Stomach (tissue), 9 donors: Measurements from ENCODE around the gene CLIC3. TPM values are rescaled to one million over a fixed set of nuclear protein-coding genes. Genes with fewer than 3 reads are reported as not detected.

Experiments used
- DNase-seq, 2 donors: peaks; one replicate each; pipeline versions ENCODE4 v3.0.0 to v3.0.0-alpha.2; 2013 to 2019
- H3K27ac ChIP-seq, 5 donors: fragments of 200-600 bp in 4 of 5; sonication (generic) in 4 of 5; one replicate each; pipeline ENCODE4 v1.5.1; 2013 to 2019; ENCODE audit warnings: mild to moderate bottlenecking in 1 of 5, moderate library complexity in 1 of 5
- H3K27me3 ChIP-seq, 3 donors: fragments of 200-600 bp; sonication (generic); one replicate each; pipeline ENCODE4 v1.5.1; 2017 to 2019; ENCODE audit warnings: mixed run types in 1 of 3
- H3K36me3 ChIP-seq, 4 donors: fragments of 200-600 bp; sonication (generic); 1 replicate in 3 of 4; 2 replicates in 1 of 4; pipeline ENCODE4 v1.5.1; 2016 to 2019
- H3K4me1 ChIP-seq, 4 donors: fragments of 200-600 bp; sonication (generic); one replicate each; pipeline ENCODE4 v1.5.1; 2016 to 2019
- H3K4me3 ChIP-seq, 4 donors: fragments of 200-600 bp; sonication (generic) in 3 of 4; one replicate each; pipeline ENCODE4 v1.5.1; 2016 to 2019; ENCODE audit warnings: mild to moderate bottlenecking in 1 of 4
- H3K9me3 ChIP-seq, 4 donors: fragments of 200-600 bp; sonication (generic); one replicate each; pipeline ENCODE4 v1.5.1; 2016 to 2019
- EP300 ChIP-seq: sonication (generic); formaldehyde crosslinking; IDR thresholded peaks from one replicate; pipeline ENCODE4 v1.6.1; 2017; ENCODE audit warnings: antibody characterized with exemption
- POLR2A ChIP-seq, 4 donors: fragments of 450-650 bp; IDR thresholded peaks; one replicate each; pipeline ENCODE4 v1.6.1; 2016; ENCODE audit warnings: antibody characterized with exemption in 4 of 4, control low read depth in 2 of 4, mild to moderate bottlenecking in 1 of 4, moderate library complexity in 1 of 4
- POLR2AphosphoS5 ChIP-seq, 3 donors: sonication (generic); formaldehyde crosslinking; IDR thresholded peaks; one replicate each; pipeline ENCODE4 v1.6.1; 2016; ENCODE audit warnings: antibody characterized with exemption in 3 of 3
- WGBS, 5 donors: extraction: QIAGEN DNeasy Blood & Tissue Kit in 3 of 5; methylation state at CpG; one replicate each; pipeline versions ENCODE4 v1.1.5 to v1.1.7; 2013 to 2018; 5-methylcytosine and 5-hydroxymethylcytosine counted together
- intact Hi-C: fragments of 100-400 bp; cut with DNase I; formaldehyde crosslinking; loops from one replicate; pipeline ENCODE4 v1.15.1; 2023; ENCODE audit warnings: low total_unique reads
- polyA plus RNA-seq, 3 donors: library from polyadenylated mRNA; stranded (reverse); fragments of 200-250 nt; gene quantifications; one replicate each; pipeline ENCODE4 v1.2.3, GENCODE V29; 2013
- total RNA-seq, 5 donors: library from RNA; depleted of rRNA; stranded (reverse); fragments of >200 nt; gene quantifications; one replicate each; pipeline versions ENCODE4 v1.1.0 to v1.2.3, GENCODE V29; 2014 to 2016
- TF ChIP-seq, protein P1 (sequence below), 7 experiments: fragments of 450-650 bp in 4 of 7; fragments of 200-600 bp in 3 of 7; sonication (generic) in 3 of 7; IDR thresholded peaks; one replicate each; pipeline ENCODE4 v1.5.1; 2016 to 2019; ENCODE audit warnings: antibody characterized with exemption in 7 of 7, control low read depth in 2 of 7, mild to moderate bottlenecking in 1 of 7
- donor health status: healthy with polysubstance abuse.
- donor health status: Bipolar disorder and iron deficiency.
- donor health status: healthy.

Gene CLIC3
- total and polyA plus RNA-seq, 8 donors, result 3.3 to 70.9 (median 9.7) TPM; not detected in 4

GRCh38 chr9:136957901-136958300 lies 38.5 kb downstream of the CLIC3 start:
- no peaks in the 10 kb centered on the region for H3K36me3 ChIP-seq
- intact Hi-C loops, result loop anchor here (10.0 kb wide), 1 partner anchor 67 kb away; the partner anchor contains the start of gene ABCA2

DNA sequence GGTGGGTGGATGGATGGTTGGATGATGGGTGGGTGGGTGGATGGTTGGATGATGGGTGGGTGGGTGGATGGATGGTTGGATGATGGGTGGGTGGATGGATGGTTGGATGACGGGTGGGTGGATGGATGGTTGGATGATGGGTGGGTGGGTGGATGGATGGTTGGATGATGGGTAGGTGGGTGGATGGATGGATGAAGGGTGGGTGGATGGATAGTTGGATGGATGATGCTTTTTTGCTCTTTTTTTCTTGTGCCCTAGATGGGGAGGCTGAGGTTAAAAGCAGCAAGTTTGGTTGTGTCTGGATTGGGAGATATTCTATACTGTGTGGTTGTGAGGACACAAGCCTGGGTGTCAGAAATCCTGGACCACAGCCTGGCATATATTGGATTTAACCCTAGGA lies 38.9 kb downstream of the CLIC3 start:
- no peaks in the 10 kb centered on the region for H3K9me3 ChIP-seq
- H3K4me3 ChIP-seq, result no peak overlapping the region
- 85 to 100% (median 92%) methylated on average over 1 of the region's 1 CpG for WGBS, 5 donors
- DNase-seq, result no peak
- no peak overlapping the region for H3K27ac ChIP-seq
- no peaks in the 10 kb centered on the region for H3K36me3 ChIP-seq
- intact Hi-C loops, result loop anchor here (10.0 kb wide), 1 partner anchor 67 kb away; the partner anchor contains the start of gene ABCA2
- TF ChIP-seq POLR2A (IDR thresholded peaks at IDR 0.05) (no peak), EP300 (no peak), POLR2AphosphoS5 (IDR thresholded peaks at IDR 0.05) (no peak)
- TF ChIP-seq, protein P1, sequence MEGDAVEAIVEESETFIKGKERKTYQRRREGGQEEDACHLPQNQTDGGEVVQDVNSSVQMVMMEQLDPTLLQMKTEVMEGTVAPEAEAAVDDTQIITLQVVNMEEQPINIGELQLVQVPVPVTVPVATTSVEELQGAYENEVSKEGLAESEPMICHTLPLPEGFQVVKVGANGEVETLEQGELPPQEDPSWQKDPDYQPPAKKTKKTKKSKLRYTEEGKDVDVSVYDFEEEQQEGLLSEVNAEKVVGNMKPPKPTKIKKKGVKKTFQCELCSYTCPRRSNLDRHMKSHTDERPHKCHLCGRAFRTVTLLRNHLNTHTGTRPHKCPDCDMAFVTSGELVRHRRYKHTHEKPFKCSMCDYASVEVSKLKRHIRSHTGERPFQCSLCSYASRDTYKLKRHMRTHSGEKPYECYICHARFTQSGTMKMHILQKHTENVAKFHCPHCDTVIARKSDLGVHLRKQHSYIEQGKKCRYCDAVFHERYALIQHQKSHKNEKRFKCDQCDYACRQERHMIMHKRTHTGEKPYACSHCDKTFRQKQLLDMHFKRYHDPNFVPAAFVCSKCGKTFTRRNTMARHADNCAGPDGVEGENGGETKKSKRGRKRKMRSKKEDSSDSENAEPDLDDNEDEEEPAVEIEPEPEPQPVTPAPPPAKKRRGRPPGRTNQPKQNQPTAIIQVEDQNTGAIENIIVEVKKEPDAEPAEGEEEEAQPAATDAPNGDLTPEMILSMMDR (IDR thresholded peaks at IDR 0.05), result no peak
- H3K4me1 ChIP-seq, result peaks cover 9 to 17% (median 15%) of the 10 kb centered on the region in 4 donors
- no peaks in the 10 kb centered on the region for H3K27me3 ChIP-seq

More at GRCh38 chr9:136957901-136958300, 38.5 kb downstream of the CLIC3 start:
- peaks cover 9 to 16% (median 12%) of the 10 kb centered on the region in 4 donors for H3K4me1 ChIP-seq
- H3K27ac ChIP-seq, result no peak overlapping the region
- no peaks in the 10 kb centered on the region for H3K9me3 ChIP-seq
- DNase-seq, result no peak
- WGBS, 5 donors, result 86 to 94% (median 91%) methylated on average over 6 of the region's 6 CpGs
- no peak for TF ChIP-seq POLR2AphosphoS5 (IDR thresholded peaks at IDR 0.05)
- TF ChIP-seq, protein P1 (IDR thresholded peaks at IDR 0.05), result no peak
- TF ChIP-seq POLR2A (IDR thresholded peaks at IDR 0.05), result no peak
- TF ChIP-seq EP300, result no peak
- no peaks in the 10 kb centered on the region for H3K27me3 ChIP-seq
- H3K4me3 ChIP-seq, result no peak overlapping the region

- no peak for DNase-seq
- H3K36me3 ChIP-seq, result no peaks in the 10 kb centered on the region
- 93 to 99% (median 96%) methylated on average over 4 of the region's 4 CpGs for WGBS, 5 donors
- H3K4me3 ChIP-seq, result no peak overlapping the region
- no peaks in the 10 kb centered on the region for H3K9me3 ChIP-seq
- peaks cover 6 to 21% (median 18%) of the 10 kb centered on the region in 4 donors for H3K4me1 ChIP-seq
- H3K27me3 ChIP-seq, result no peaks in the 10 kb centered on the region
- TF ChIP-seq POLR2AphosphoS5 (IDR thresholded peaks at IDR 0.05) (no peak), EP300 (no peak), POLR2A (IDR thresholded peaks at IDR 0.05) (no peak)
- TF ChIP-seq, protein P1 (IDR thresholded peaks at IDR 0.05), result no peak
- intact Hi-C loops, result loop anchor here (10.0 kb wide), 1 partner anchor 68 kb away; the partner anchor contains the start of gene ABCA2
- no peak overlapping the region for H3K27ac ChIP-seq
These were observed 39.8 kb downstream of the CLIC3 start for GRCh38 chr9:136956604-136957003.

- no peaks in the 10 kb centered on the region for H3K9me3 ChIP-seq
- no peak for TF ChIP-seq POLR2A (IDR thresholded peaks at IDR 0.05)
- TF ChIP-seq, protein P1 (IDR thresholded peaks at IDR 0.05), result no peak
- no peak for DNase-seq
- no peak overlapping the region for H3K27ac ChIP-seq
- no peaks in the 10 kb centered on the region for H3K36me3 ChIP-seq
- H3K4me3 ChIP-seq, result no peak overlapping the region
- intact Hi-C loops, result loop anchor here (10.0 kb wide), 1 partner anchor 69 kb away; the partner anchor contains the start of gene ABCA2
- 91 to 95% (median 93%) methylated on average over 7 to 9 of the region's 9 CpGs for WGBS, 5 donors
- peaks cover 1 to 20% (median 16%) of the 10 kb centered on the region in 4 donors for H3K4me1 ChIP-seq
- H3K27me3 ChIP-seq, result no peaks in the 10 kb centered on the region
These were observed 40.4 kb downstream of the CLIC3 start for GRCh38 chr9:136955943-136956335.
